ENCODE data around the gene TIMP2. TPM values are rescaled to one million over a fixed set of nuclear protein-coding genes. Genes with fewer than 3 reads are reported as not detected.
A peak's percentile ranks its signal among the peaks of the same experiment; 100 is the strongest.

The TIMP2 gene
- total RNA-seq, 1 experiment from 2014 or later: 29.0 TPM

- Histone ChIP-seq H3K14ac (ENCODE audit: insufficient read depth, low read length) (no peak overlapping the region), H3K27me3 (ENCODE audit: insufficient read depth, low read length) (no peaks in the 10 kb centered on the region), H3K4me2 (ENCODE audit: insufficient read depth, insufficient read length, low read length) (no peak overlapping the region), H4K20me1 (ENCODE audit: control insufficient read depth, insufficient read depth, insufficient read length) (no peaks in the 10 kb centered on the region), H3K23ac (ENCODE audit: insufficient read length, low read depth, low read length) (no peak overlapping the region), H4K5ac (ENCODE audit: insufficient read length, low read depth, low read length) (no peak overlapping the region), H3K23me2 (ENCODE audit: insufficient read length, low read depth, low read length, poor library complexity, severe bottlenecking) (no peaks in the 10 kb centered on the region), H3T11ph (ENCODE audit: low read length) (no peak overlapping the region), H2BK120ac (ENCODE audit: low read depth, low read length, poor library complexity, severe bottlenecking) (no peak overlapping the region), H3K79me2 (ENCODE audit: insufficient read depth, low read length) (0 out of 2 replicates have a peak, but pooled peaks cover 3% of the 10 kb centered on the region), H2BK20ac (ENCODE audit: low read depth, low read length, poor library complexity, severe bottlenecking) (no peak overlapping the region), H3K79me1 (ENCODE audit: insufficient read depth, low read depth, low read length, poor library complexity, severe bottlenecking) (no peaks in the 10 kb centered on the region), H2BK15ac (ENCODE audit: low read depth, low read length) (no peak overlapping the region), H2BK5ac (ENCODE audit: insufficient read length, low read length) (no peak overlapping the region), H3K27ac (ENCODE audit: insufficient read length, low read depth, low read length) (no peak overlapping the region), H3K9me3 (ENCODE audit: control insufficient read depth, low read depth, low read length) (no peaks in the 10 kb centered on the region), H4K8ac (replicated peaks; ENCODE audit: insufficient read length, low read depth, low read length) (no peak overlapping the region), H3K4me1 (ENCODE audit: insufficient read depth, low read length) (0 out of 2 replicates have a peak, but pooled peaks cover 1% of the 10 kb centered on the region), H3K4ac (ENCODE audit: low read depth, low read length) (no peak overlapping the region), H2AFZ (ENCODE audit: low read length) (no peak overlapping the region), H2BK12ac (ENCODE audit: insufficient read length, low read depth, low read length) (no peak overlapping the region), H4K91ac (ENCODE audit: insufficient read length, low read depth, low read length) (no peak overlapping the region), H3K18ac (ENCODE audit: insufficient read length, low read depth, low read length) (no peak overlapping the region), H3K9ac (ENCODE audit: extremely low read depth, insufficient read length, low read length) (no peak overlapping the region), H3K56ac (ENCODE audit: insufficient read length, low read depth, low read length) (no peak overlapping the region), H2AK5ac (ENCODE audit: insufficient read length, low read length) (no peak overlapping the region)
- no peak for TF ChIP-seq CTCF (conservative IDR thresholded peaks at IDR 0.05)
- peaks cover 0 to 7% (median 5%) of the 10 kb centered on the region in 3 experiments; a peak in 4 of 7 replicates for H3K36me3 Mint-ChIP-seq (ENCODE audit: insufficient read depth in 1 of 3, low read depth in 3 of 3)
- no peaks in the 10 kb centered on the region; a peak in 1 of 5 replicates for H3K9me3 Mint-ChIP-seq
- peaks cover 22 to 48% of the 10 kb centered on the region in 2 experiments for H3K4me1 Mint-ChIP-seq
- H3K4me3 Mint-ChIP-seq: peak overlapping the region in 1 of 2 experiments; percentile 38; a peak in 1 of 5 replicates
- H3K27ac Mint-ChIP-seq: peak overlapping the region; percentile 71 to 92 (median 84); a peak in 5 of 7 replicates
- no peaks in the 10 kb centered on the region for H3K27me3 Mint-ChIP-seq (ENCODE audit: low read depth)
- WGBS (ENCODE audit: extremely low coverage, insufficient read length, low lambda C conversion rate): no CpG with 5 or more reads among the region's 13 CpGs
- DNase-seq: no peak
Measured at GRCh38 chr17:78898947-78899346, 26.2 kb downstream of the TIMP2 start.

All from H9 (cell line).